Gastrocnemius medialis (tissue), 4 donors: ENCODE data around the gene SRSF2.

Experiments used
- CTCF ChIP-seq, 5 experiments: fragments of 450-650 bp in 3 of 5; fragments of 200-600 bp in 2 of 5; sonication (generic) in 2 of 5; IDR thresholded peaks in 4 of 5; conservative IDR thresholded peaks in 1 of 5; 1 replicate in 4 of 5; 2 replicates in 1 of 5; pipeline ENCODE4 v1.5.1; 2016 to 2019; ENCODE audit warnings: antibody characterized with exemption in 5 of 5, mild to moderate bottlenecking in 3 of 5, moderate library complexity in 3 of 5
- POLR2A ChIP-seq, 2 donors: fragments of 450-650 bp; IDR thresholded peaks; one replicate each; pipeline ENCODE4 v1.6.1; 2017; ENCODE audit warnings: antibody characterized with exemption in 2 of 2, mild to moderate bottlenecking in 2 of 2, moderate library complexity in 2 of 2

- TF ChIP-seq CTCF (IDR thresholded peaks at IDR 0.05 in 4 of 5, conservative IDR thresholded peaks at IDR 0.05 in 1 of 5) (no peak), POLR2A (IDR thresholded peaks at IDR 0.05) (no peak)
These were observed 47.8 kb upstream of the SRSF2 start for GRCh38 chr17:76784926-76785325.
